GM18861 (cell line): Measurements from ENCODE around the gene FGFRL1.

Experiments
- ATAC-seq: cut with Tn5 transposase; IDR thresholded peaks from one replicate; pipeline ENCODE4 v1.9.1; 2021; ENCODE audit not compliant: unreplicated experiment

Gene FGFRL1, protein sequence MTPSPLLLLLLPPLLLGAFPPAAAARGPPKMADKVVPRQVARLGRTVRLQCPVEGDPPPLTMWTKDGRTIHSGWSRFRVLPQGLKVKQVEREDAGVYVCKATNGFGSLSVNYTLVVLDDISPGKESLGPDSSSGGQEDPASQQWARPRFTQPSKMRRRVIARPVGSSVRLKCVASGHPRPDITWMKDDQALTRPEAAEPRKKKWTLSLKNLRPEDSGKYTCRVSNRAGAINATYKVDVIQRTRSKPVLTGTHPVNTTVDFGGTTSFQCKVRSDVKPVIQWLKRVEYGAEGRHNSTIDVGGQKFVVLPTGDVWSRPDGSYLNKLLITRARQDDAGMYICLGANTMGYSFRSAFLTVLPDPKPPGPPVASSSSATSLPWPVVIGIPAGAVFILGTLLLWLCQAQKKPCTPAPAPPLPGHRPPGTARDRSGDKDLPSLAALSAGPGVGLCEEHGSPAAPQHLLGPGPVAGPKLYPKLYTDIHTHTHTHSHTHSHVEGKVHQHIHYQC

DNA sequence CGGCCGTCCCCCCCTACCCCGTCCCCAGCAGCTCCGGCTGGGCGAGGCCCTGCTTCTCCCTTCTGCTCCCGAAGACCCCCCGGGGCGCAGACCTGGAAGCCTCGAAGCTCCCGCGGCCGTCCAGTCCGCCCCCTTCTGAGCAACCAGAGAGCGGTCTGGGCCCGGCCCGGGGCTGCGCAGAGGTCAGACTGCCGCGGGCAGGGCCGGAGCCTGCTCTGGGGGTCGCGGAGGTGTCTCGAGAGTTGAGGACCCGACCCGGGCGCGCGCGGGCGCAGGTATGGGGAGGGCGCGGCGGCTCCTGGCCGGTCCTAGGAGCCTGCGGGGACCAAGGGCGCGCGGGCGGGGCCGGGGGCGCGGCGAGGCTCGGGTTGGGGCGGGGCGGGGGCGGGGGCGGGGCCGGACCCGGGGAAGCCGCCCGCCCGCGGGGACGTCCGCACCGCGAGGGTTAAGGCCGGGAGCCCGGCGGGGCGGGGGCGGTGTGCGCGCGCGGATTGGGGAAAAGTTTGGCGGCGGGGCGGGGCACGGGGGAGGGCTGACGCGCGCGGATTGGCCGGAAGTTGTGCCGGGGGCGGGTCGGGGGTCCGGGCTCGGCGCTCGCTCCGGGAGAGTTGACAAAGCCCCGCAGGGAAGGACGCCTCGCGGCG is at the start of gene FGFRL1:
Gene FGFRL1, plus strand, starts transcription at position 605 of the 644 bp plus-strand sequence. CDS start 860 bp downstream, outside the sequence.
- ATAC-seq, result no peak

DNA sequence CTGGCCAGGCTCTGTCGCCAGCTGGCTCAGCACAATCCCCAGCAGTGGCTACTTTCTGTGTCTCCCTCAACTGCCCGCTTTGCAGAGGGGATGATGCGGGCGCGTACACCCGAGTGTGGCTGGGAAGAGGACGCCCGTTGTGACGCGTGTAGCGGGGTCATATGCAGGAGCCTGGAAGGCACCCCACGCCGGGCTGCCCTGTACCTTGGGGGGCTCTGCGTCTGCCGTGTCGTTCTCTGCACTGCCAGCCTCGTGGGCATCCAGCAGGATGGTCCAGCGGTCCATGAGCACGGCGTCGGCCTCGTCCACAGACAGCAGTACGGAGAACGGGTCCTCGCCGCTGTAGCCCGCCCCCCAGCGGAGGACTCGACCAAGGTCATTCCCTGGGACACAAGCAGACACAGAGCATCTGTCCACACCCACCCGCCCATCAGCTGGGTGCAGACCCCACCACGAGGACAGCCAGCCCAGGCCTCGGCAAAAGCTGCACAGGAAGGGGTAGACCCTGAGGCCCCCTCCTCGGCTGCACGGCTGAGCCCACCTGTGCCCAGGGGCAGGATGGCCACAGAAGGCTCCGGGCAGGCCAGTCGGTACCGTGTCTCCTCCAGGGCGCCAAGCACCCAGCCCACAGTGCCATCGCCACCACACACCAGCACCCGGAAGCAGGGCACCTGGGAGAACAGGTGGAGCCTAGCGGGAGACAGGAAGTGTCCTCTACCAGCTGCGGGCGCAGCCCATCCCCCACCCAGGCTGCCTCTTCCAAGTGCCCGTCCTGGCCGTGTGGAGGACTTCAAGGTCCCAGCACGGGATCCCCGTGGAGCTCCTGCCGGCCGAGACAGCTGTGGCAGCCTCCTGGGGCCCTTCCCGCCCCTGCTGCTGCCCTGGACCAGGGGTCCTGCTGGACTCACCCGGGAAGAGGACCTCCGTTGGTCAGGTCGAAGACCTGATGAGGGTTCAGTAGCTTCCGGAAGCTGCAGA is 48.9 kb upstream of the FGFRL1 start:
- no peak for ATAC-seq

DNA sequence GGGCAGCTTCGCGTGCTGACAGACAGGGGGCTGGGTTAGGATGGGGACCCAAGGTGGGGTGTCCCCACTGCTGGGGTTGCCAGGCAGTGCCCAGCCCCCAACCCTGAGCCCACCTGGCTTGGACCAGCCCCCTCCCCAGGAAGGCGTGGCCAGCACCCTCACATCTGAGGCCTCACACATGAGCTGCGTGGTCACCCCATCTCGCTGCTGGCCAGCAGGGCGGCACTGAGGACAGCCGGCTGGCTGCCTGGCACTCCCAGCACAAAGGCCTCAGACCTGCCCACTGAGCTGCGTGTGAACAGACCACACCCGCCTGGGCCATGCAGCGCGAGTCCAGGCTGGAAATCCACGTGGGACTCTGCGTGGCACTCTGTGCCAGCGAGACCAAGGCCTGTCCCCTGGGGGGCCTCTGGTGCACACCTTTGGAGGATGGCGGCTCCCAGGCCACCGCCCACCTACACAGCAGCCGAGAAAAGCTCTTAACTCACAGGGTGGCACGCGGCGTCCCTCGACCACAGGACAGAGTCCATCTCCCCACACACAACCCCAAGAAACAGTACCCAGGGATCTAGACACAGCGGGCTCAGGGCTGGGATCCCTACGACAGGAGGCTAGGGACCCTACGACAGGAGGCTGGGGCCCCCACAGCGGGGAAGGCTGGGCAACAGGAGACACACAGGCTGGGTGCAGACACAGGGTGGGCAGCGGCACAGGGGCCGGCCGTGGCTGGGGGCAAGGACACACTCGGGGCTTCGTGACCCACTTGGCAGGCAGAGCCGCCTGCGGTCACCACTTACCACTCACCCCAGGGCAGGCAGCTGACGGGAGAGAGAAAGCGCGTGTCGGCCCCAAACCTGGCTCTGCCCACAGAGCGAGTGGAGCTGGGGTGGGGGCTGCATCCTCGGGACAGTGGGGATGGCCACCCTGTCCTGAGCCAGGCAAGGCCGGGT is 47.9 kb upstream of the FGFRL1 start:
- ATAC-seq, result no peak

DNA sequence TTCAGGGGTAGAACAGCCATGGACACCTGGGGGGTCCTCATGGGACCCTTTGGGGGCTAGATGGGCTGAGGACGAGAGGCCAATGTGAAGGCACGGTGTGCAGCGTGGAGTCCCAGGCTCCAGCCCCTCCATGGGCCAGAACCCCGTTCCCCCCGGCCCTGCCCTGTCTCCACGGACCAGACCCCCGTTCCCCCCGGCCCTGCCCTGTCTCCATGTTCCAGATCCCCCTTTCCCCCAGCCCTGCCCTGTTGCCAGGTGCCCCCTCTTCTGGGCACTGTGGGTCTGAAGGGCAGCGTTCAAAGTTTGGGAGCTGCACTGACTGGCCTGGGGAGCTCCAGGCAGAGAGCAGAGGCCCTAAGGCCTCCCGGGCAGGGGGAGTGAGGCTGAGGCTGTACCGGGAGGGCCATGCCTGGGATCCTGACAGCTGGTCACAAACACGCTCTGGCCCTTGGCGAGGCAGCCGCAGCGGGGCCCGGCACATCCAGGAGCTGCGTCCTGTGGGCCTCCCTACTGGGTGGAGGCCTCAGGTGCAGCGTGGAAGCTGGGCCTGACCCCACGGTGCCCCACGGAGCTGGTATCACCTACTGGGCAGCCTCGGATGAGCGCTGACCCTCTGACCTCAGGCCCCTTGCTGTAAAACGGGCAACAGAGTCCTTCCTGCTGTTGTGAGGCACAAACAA is 46.9 kb upstream of the FGFRL1 start:
- no peak for ATAC-seq

DNA sequence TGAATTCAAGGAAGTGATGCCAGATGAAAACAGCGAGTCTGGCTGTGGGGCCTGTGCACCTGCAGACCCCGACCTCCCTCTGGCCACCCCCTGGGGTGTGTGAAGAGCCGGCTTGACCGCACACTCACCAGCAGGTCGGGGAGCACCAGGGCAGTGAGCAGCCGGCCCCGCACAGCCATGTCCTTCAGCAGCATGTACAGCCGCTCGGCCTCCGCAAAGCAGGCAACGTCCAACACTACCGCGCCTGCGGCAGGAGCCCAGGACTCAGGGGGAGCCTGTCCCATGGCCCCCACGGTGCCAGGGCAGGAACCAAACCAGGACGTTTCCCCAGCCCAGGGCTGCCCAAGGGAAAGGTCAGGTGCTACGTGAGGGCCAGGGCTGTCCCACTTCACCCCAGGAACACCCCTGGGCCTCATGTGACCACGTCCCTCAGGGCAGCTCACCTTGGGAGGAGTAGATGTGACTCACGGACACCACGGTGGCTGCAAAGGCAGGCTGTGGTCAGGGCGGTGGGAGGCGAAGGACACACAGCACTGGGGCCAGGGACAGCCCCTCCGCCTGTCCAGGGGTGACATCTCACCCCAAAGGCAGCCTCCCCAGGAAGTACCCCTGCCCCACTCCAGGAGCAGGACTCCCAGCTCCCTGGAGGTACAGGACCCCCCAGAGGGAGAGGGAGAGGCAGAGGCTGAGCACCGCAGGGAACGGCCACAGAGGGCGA is 46.2 kb upstream of the FGFRL1 start:
- no peak for ATAC-seq

DNA sequence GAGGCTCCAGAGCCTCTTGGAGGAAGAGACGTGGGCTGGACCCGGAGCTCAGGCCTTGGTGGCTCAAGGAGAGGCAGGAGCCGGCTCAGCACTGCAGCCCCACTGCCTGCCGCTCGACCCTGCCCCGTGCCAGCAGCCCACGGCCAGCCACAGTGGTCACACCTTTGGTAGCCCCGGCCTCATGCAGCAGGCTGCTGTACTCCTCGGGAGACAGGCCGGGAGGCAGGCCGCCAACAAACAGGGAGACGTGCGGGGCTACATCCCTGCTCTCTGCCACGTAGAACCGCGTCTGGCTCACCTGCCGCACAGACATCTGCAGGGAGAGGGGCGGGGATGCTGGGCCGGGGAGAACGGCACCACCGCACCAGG is 45.7 kb upstream of the FGFRL1 start:
- ATAC-seq, result no peak

DNA sequence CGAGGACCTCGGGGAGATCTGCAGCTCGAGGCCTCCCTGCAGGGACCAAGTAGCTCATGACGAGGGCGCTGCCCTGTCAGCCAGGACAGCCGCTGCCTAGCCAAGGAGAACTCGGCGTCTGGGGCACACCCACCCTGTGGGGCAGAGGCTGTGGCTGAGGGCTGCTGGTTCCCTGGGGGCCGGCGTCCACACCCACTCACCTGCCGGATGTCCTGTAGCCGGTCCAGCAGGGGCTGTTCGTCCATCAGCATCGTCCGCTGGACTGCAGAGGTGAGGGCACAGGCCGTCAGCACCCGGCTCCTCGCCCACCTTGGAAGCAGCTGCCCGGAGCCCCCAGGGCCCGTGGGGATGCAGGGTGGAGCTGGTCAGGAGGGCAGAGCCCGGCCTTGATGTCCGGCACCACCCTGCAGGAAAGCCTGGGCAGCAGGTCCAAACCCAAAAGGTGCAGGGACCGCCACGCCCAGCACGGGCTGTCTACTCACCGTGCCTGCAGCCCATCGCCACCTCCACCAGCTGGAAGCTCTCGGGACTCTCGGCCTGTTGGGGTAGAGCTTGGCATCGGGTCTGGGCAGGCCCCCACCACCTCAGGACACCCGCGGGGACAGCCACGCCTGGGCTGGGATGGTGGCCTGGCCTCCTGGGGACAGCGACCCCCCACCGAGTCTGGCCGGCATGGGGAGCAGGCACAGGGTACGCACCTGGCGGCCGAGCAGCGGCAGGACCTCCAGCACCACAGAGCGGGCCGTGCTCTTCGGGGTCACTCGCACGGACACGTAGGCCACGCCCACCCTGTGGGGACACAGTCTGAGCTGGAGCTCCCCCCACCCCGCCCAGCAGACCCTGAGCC is 44.9 kb upstream of the FGFRL1 start:
- ATAC-seq, result no peak

DNA sequence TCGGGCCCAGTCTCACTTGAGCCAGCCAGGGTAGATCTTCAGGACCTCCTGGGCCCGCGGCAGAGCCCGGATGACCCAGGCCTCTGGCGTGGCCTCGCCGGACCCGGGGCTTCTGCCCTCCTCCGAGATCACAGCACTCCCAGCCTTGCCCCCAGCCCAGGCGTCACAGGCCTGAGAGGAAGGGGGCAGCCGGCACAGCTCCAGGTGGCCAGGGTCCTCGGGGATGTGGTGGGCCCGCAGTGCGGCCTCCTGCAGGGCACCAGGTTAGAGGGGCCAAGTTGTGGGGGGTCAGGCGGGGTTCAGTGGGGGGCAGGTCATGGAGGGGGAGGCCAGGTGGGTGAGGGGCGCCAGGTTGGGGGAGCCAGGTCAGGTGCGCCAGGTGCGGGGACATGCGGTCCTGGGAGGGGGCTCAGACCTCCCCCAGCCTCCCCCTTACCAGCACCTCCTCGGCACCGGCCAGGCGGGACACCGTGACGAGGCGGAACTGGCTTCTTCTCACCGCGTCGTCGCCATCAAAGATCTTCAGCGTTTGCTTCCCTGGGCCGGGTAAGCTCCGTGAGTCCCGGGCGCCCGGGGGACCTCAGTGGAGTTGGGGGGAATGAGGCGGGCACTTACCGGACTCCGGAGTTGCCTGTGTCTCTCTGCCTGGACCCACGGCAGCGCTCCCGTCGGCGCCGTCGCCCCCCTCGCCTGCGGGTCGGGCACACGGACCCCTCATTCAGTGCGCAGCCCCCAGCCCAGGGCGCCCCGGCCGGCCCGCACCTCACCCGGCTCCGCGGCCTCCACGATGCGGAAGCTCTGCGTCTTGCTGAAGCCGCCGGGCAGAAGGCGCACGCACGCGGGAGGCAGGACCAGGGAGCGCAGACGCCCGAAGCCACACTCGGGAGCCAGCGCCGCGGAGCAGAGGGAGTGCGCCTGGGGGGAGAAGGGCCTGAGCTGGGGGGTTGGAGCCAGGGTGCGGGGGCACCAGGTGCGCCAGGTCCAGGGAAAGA is 44.0 kb upstream of the FGFRL1 start:
- no peak for ATAC-seq

DNA sequence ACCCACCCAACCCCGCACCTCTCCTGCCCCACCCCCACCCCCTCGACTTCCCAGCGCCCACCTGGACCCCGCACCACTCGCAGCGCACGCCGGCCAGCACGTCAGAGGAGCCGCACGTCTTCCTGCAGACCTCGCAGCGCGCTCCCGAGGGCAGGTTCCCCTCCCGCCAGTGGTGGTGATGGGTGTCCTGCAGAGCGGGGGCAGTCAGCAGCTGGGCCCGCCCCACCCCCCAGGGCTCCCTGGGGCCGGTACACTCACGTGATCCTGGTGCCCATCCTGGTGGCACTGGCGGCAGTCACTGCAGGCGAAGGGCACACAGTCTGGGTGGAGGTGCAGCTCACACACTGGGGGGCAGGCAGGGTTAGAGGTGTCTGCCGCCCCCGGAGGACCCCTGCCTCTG is 43.2 kb upstream of the FGFRL1 start:
- ATAC-seq, result no peak

DNA sequence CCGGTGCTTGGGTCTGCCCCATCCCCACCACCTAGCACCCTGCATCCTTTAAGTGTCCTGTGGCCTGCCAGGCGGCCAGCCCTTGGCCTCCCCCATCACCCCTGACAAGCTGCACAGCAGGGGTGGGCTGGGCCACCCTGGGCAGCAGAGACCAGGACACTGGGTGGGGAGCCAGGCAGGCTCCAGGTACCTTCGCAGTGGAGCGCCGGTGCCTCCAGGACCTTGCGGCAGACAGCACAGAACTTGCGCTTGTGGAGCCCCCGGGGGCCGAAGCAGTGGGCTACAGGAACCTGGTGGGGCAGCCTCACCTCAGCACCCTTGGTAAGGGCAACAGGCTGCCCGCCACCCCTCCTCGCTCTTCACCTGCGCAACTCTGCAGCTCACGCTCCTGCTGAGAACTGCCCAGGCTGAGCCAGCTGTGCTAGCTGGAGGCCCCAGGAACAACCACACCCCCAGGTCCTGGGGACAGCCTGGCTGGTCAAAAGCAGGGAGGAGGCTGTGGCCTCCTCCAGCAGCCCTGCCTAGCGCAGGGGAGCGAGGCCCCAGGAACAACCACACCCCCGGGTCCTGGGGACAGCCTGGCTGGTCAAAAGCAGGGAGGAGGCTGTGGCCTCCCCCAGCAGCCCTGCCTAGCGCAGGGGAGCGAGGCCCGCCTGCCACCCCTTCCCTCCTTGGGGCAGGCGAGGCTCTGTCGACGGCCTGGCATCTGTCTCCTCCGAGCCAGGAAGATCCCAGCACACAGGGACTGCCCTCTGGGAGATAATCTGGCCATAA is 42.6 kb upstream of the FGFRL1 start:
- ATAC-seq, result no peak

DNA sequence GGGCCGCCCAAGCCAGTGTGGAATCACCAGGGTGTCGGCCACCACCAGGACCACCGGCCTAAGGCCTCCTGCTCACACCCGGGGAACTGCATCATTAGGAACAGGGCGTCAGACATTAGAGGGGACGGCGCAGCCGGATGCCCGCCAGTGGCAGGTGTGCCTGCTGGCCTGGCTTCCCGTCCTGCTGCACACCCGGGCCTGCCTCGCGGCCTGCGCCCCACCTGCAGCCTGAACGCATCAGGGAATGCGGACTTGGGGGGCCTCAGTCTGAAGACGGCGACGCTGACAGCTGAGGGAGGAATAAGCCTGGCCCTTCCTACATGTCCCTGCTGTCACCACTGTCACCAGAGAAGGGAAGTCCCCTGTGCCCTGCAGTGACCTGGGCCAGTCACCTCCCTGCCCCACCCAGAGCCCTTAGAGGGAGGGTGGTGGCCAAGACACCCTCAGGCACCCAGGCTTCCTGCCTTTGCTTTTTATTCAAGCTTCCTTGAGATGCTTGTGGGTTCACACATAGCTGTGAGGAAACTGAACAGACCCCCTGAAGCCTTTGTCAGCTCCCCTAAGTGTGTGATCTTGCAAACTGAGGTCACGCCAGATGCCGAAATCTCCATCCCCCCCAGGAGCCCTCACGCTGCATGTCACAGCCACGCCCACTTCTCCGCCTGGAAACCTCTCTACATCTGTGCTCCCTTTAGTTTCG is 41.2 kb upstream of the FGFRL1 start:
- ATAC-seq, result no peak

DNA sequence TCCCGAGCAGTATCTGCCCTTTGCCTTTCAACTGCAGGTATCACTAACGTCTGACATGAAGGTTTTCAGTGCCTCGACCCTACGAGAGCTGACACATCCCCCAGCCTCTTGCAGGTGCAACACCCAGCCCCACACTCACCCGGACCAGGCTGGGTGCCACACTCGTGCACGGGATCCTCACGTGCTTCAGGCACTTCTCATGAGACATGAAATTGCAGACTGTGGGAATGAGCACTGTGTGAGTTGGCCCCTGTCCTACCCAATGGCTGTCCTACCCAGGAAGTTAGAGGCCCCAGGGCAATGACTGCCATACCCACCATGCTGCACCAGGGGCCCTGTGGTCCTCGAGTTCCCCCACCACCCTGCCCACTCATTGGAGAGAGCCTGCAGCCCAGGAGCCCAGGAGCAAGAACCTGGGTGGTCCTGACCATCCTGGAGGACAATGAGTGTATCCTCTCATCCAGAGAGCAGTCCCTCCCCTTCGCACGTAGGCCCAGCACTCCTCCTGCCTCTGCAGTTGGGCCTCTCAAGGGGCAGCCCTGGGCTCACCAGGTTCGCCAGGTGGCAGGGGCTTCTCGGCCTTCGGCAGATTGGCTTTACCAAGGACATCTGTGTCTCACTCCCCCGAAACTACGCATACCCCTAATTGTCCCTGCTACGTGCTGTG is 40.4 kb upstream of the FGFRL1 start:
- no peak for ATAC-seq

DNA sequence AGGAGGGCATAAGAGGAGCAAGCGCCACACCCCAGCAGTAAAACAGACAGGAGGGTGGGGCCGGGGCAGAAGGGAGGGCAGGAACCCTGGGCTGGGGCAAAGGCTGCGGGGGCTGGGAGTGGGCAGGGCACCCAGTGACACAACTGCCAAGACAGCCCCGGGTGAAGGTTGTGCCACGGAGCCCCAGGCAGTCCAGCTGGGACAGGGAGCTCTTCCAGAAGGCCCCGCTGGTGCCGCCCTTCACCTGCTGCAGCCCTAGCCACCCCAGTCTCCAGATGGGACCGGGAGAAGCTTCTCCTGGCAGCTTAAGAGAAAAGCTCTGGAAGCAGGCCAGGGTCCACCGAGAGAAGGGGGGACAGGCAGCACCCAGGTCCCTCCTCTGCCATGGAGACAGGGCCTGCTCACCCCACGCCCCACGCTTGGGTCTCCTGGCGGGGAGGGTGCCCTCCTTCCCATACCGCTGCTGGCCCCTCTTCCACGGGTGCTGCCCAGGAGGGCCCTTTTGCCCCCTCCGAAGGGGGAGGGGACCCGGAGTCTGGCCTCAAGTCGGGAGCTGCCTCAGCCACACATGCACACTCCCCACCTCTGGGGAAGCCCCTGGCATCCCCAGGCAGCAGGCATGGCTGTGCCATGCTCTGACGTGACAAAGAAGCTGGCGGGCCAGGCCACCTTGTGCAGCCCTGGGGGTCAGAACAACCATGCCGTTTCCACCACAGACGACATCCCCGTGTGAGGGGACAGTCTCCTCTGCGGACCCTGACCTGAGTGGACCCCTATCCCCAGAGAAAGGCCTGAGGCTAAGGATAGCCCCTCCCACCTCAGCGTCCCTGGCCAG is 39.5 kb upstream of the FGFRL1 start:
- ATAC-seq, result no peak
